ENCODE data around the gene CD180. TPM values are rescaled to one million over a fixed set of nuclear protein-coding genes. Genes with fewer than 3 reads are reported as not detected.

Gene CD180
- total and polyA plus RNA-seq, 11 donors: 0.08 to 7.7 (median 0.32) TPM

- intact Hi-C loops (cut with DNase I): no loop called here
- peaks cover 0 to 62% (median 6%) of the 10 kb centered on the region in 12 donors for H3K4me1 ChIP-seq
- peak in 2 of 4 donors; percentile 27 to 36 for ATAC-seq
These were observed 9.4 kb downstream of the CD180 start for GRCh38 chr5:67187006-67187715.

GRCh38 chr5:67183859-67184258, 12.7 kb downstream of the CD180 start:
- TF ChIP-seq CTCF (IDR thresholded peaks at IDR 0.05) (no peak), POLR2A (IDR thresholded peaks at IDR 0.05) (no peak)
- Histone ChIP-seq H3K36me3 (no peaks in the 10 kb centered on the region), H3K27ac (peak overlapping the region in 1 of 12 donors; percentile 13), H3K4me1 (peaks cover 0 to 48% (median 7%) of the 10 kb centered on the region in 12 donors), H3K4me3 (no peak overlapping the region), H3K27me3 (no peaks in the 10 kb centered on the region), H3K9me3 (no peaks in the 10 kb centered on the region)
- intact Hi-C loops (cut with DNase I): no loop called here
- ATAC-seq (no peak), DNase-seq (no peak)
- WGBS, 4 donors: 82 to 90% (median 85%) methylated on average over 3 of the region's 3 CpGs

More at GRCh38 chr5:67187006-67187715, 9.4 kb downstream of the CD180 start:
- Histone ChIP-seq H3K27me3 (no peaks in the 10 kb centered on the region), H3K27ac (peak overlapping the region in 1 of 12 donors; percentile 79), H3K9me3 (no peaks in the 10 kb centered on the region), H3K4me3 (no peak overlapping the region), H3K36me3 (no peaks in the 10 kb centered on the region)
- no peak for DNase-seq
- 69 to 79% (median 76%) methylated on average over 1 of the region's 1 CpG for WGBS, 4 donors
- TF ChIP-seq CTCF (IDR thresholded peaks at IDR 0.05) (no peak), POLR2A (IDR thresholded peaks at IDR 0.05) (no peak)

GRCh38 chr5:67182301-67182790, 14.3 kb downstream of the CD180 start:
- Histone ChIP-seq H3K27ac (peak overlapping the region in 10 of 12 donors; percentile 3 to 87 (median 30)), H3K4me3 (no peak overlapping the region), H3K9me3 (peaks cover 0 to 5% (median 0%) of the 10 kb centered on the region in 12 donors), H3K36me3 (no peaks in the 10 kb centered on the region), H3K27me3 (no peaks in the 10 kb centered on the region), H3K4me1 (peaks cover 0 to 32% (median 7%) of the 10 kb centered on the region in 12 donors)
- peak in 4 of 5 donors; percentile 36 to 75 (median 58) for DNase-seq
- WGBS, 4 donors: 32 to 45% (median 34%) methylated on average over 3 to 6 of the region's 6 CpGs
- ATAC-seq: peak; percentile 87 to 97 (median 96)
- intact Hi-C loops (cut with DNase I): no loop called here
- no peak for TF ChIP-seq POLR2A (IDR thresholded peaks at IDR 0.05)

GRCh38 chr5:67181648-67182221, 14.9 kb downstream of the CD180 start:
- Histone ChIP-seq H3K27ac (peak overlapping the region in 9 of 12 donors; percentile 2 to 87 (median 33)), H3K9me3 (peaks cover 0 to 11% (median 0%) of the 10 kb centered on the region in 12 donors), H3K27me3 (no peaks in the 10 kb centered on the region), H3K4me1 (peaks cover 0 to 26% (median 7%) of the 10 kb centered on the region in 12 donors), H3K4me3 (no peak overlapping the region), H3K36me3 (no peaks in the 10 kb centered on the region)
- 75 to 87% (median 84%) methylated on average over 5 of the region's 5 CpGs for WGBS, 4 donors
- no peak for DNase-seq
- ATAC-seq: peak in 3 of 4 donors; percentile 31 to 45 (median 31)
- TF ChIP-seq CTCF (IDR thresholded peaks at IDR 0.05) (no peak), POLR2A (IDR thresholded peaks at IDR 0.05) (no peak)
- intact Hi-C loops (cut with DNase I): no loop called here

All from heart left ventricle (tissue), 16 donors.